Stimulated activated CD8-positive, alpha-beta memory T cell treated with anti-CD3 and anti-CD28 coated beads, Interleukin-7, amount 100 ng/mL, for 4 hours (primary cell): ENCODE results near the gene TSHR.

Experiments used
- DNase-seq, 2 donors: peaks; one replicate each; pipeline ENCODE4 v3.0.0-alpha.2; 2020; ENCODE audit warnings: low read depth in 2 of 2

Gene TSHR

GRCh38 chr14:81177225-81177624 lies 221.8 kb downstream of the TSHR start:
- no peak for DNase-seq

- DNase-seq, result no peak
Observed at GRCh38 chr14:81178063-81178462, 222.6 kb downstream of the TSHR start.

GRCh38 chr14:81179631-81180030 lies 224.2 kb downstream of the TSHR start:
- DNase-seq, result no peak

GRCh38 chr14:81187832-81188522 lies 232.6 kb downstream of the TSHR start:
- DNase-seq, result no peak

GRCh38 chr14:81192594-81192993 lies 237.2 kb downstream of the TSHR start:
- DNase-seq, result no peak

- DNase-seq, result no peak
Observed at GRCh38 chr14:81193924-81194633, 238.7 kb downstream of the TSHR start.
